NB4 (cell line): ENCODE results near the gene NCAM1.

ENCODE experiments used
- DNase-seq: peaks from one replicate; pipeline ENCODE4 v3.0.0; 2010; ENCODE audit warnings: low read depth
- H3K4me3 ChIP-seq: one replicate; pipeline ENCODE4 v1.5.1; 2011; ENCODE audit warnings: mild to moderate bottlenecking, low read depth, low read length, moderate library complexity
- MYC ChIP-seq: IDR thresholded peaks from 2 replicates; pipeline ENCODE4 v1.6.1; 2011; ENCODE audit warnings: low read depth, low read length
- POLR2A ChIP-seq: IDR thresholded peaks from 2 replicates; pipeline ENCODE4 v1.6.1; 2011; ENCODE audit warnings: mild to moderate bottlenecking; ENCODE audit not compliant: insufficient read length; ENCODE audit errors: extremely low read depth
- TF ChIP-seq, protein P1 (sequence below): IDR thresholded peaks from one replicate; pipeline ENCODE4 v1.5.1; 2012; ENCODE audit warnings: low read depth, low read length
- TF ChIP-seq, protein P2 (sequence below): IDR thresholded peaks from 2 replicates; pipeline ENCODE4 v1.6.1; 2011; ENCODE audit warnings: low read depth, low read length

Gene NCAM1

DNA sequence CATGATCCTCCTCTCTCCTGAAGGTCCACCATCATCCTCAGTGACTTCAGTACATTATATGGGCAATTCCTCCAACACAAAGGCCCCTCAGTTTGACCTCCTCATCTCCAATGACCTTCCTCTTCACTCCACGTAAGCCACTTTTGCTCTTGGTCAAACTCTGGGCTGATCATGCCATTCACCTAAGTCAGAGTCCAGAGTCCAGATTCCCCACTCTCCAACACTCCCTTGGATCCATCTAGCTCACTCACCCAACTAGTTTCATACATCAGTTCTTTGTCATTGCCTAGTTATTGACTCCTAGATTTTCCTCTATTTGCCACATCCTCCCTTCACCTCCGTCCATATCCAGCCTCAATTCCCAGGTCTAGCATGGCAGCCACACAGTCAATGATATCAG, 322.7 kb downstream of the NCAM1 start:
- TF ChIP-seq MYC (no peak), POLR2A (no peak)
- TF ChIP-seq, protein P1, sequence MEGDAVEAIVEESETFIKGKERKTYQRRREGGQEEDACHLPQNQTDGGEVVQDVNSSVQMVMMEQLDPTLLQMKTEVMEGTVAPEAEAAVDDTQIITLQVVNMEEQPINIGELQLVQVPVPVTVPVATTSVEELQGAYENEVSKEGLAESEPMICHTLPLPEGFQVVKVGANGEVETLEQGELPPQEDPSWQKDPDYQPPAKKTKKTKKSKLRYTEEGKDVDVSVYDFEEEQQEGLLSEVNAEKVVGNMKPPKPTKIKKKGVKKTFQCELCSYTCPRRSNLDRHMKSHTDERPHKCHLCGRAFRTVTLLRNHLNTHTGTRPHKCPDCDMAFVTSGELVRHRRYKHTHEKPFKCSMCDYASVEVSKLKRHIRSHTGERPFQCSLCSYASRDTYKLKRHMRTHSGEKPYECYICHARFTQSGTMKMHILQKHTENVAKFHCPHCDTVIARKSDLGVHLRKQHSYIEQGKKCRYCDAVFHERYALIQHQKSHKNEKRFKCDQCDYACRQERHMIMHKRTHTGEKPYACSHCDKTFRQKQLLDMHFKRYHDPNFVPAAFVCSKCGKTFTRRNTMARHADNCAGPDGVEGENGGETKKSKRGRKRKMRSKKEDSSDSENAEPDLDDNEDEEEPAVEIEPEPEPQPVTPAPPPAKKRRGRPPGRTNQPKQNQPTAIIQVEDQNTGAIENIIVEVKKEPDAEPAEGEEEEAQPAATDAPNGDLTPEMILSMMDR = no peak
- TF ChIP-seq, protein P2, sequence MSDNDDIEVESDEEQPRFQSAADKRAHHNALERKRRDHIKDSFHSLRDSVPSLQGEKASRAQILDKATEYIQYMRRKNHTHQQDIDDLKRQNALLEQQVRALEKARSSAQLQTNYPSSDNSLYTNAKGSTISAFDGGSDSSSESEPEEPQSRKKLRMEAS = no peak
- H3K4me3 ChIP-seq = no peak overlapping the region
- DNase-seq = no peak

DNA sequence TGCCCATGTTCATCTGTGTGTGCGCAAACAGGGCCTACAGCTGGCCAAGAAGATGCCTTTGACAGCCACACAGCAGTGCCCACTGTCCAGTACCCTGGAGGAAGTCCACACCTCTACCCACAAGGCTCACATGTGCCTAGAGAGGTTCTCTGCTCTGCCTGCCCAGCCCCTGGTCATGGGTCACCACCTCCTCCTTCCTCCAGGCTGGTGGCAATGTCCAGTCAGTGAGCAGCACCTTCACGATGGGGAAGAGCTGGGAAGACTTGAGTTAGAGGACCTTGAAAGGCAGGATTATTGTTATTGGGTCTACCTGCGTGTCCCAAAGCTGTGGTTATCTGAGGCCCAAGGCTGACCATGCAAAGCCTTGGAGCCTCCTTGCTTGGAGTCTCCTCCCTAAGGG, 324.8 kb downstream of the NCAM1 start:
- TF ChIP-seq POLR2A = no peak
- no peak for TF ChIP-seq MYC
- TF ChIP-seq, protein P1 = no peak
- TF ChIP-seq, protein P2 = no peak
- no peak overlapping the region for H3K4me3 ChIP-seq
- no peak for DNase-seq

DNA sequence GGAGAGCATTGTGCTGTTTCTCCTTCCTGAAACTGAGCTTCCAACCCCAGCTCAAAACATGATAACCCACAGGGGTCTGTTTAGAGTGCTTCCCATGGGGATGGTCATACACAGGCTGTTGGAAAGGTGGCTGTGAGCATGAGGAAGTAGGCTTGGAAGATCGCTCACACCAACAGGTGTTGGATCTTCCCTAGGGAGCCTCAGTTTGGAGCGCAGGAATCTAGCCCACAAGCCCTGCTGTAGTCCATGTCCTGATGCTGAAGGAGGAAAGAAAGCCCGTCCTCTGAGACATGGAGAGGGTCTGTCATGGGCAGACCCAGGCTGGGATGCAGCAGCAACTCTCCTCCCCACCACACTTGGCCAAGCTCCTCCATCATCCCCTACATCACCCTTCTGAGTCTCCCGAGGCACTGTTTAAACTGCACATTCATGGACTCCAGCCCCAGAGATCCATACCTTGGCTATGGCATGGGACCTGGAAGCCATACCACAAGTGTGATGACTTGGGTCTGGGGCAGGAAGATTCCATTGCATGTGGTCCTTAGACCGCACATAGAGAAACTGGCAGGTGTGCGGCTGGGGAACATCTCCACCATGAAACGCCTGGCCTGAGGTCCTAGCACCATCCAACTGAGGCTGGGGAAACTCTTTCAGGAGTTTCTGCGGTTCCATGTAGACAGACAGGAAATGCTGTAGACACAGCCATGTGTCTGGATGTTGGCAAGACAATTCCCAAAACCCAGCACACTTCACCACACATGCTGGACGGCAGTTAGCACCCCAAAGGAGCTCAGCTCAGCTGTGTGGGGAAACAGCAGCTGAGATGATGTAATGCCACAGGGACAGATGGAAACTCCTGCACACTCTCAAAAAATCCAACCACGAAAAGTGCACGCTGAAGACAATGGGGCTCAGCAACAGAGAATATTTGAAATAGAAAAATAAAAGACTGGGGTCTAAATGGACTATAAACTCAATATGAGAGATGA, 325.6 kb downstream of the NCAM1 start:
- H3K4me3 ChIP-seq = no peak overlapping the region
- TF ChIP-seq MYC = no peak
- TF ChIP-seq, protein P1 = no peak
- TF ChIP-seq, protein P2 = no peak
- no peak for DNase-seq

DNA sequence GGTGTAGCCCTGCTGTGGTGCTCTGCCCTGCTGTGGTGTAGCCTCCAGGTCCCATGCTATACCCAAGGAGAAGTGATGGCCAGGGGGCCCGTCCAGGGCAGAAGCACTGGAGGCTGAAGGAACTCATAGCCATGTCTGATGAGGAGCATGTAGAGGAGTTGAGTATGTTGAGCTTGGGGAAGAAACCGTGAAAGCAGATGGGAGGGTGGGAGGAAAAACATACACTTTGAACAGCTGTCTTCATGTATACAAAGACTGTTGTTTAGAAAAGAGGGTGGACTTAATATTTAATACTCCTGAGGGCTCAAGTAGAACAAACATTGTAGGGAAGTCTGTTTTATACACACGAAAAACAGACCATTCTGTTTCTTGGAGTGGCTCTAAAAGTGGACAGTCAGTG, 326.6 kb downstream of the NCAM1 start:
- no peak overlapping the region for H3K4me3 ChIP-seq
- DNase-seq = no peak
- TF ChIP-seq, protein P1 = no peak
- TF ChIP-seq MYC = no peak
- TF ChIP-seq, protein P2 = no peak
- TF ChIP-seq POLR2A = no peak

DNA sequence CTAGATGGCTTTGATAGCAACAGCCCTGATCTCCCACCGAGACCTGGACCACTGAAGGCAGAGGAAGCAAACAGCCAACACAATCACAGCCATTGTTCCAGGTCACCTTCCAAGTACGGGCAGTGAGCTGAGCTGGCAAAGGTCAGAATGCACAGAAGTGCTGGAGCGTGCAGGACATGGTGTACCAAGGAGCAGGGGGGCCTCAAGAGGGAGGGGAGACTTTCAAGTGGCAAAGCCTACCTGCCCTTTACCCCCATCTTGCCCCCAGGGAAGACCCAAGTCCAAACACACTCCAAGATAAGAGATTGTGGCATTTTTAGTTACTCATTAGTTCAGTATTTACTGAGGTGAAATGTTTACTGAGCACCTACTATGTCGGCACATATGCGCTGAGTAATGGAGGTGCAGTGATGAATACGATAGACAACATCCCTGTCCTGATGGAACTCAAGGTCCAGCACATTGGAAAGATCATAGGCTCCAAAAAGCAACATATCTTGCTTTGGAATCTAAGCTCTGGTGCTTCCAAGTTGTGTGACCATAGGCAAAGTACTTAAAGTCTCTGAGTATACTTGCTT, 327.2 kb downstream of the NCAM1 start:
- TF ChIP-seq, protein P1 = no peak
- TF ChIP-seq POLR2A = no peak
- no peak for TF ChIP-seq MYC
- TF ChIP-seq, protein P2 = no peak
- DNase-seq = no peak
- no peak overlapping the region for H3K4me3 ChIP-seq
